DND-41 (cell line): ENCODE data around the gene C7orf33.

Source experiments
- ATAC-seq: fragments of 200-7000 bp; cut with Tn5 transposase; 3 replicates; pipeline ENCODE4 v1.9.1; 2021; ENCODE audit warnings: low read depth; ENCODE audit not compliant: insufficient read depth
- DNase-seq: peaks from one replicate; pipeline ENCODE4 v3.0.0-alpha.2; 2020
- H2AFZ ChIP-seq: 2 replicates; pipeline ENCODE4 v1.6.0; 2012; ENCODE audit warnings: low read depth, low read length
- H3K27ac ChIP-seq: 2 replicates; pipeline ENCODE4 v1.5.1; 2012; ENCODE audit warnings: low read length, inconsistent platforms
- H3K27me3 ChIP-seq: fragments of 200-600 bp; sonication (generic); 2 replicates; pipeline ENCODE4 v1.6.0; 2012; ENCODE audit warnings: low read length, mild to moderate bottlenecking, inconsistent platforms; ENCODE audit not compliant: insufficient read depth, poor library complexity
- H3K36me3 ChIP-seq: 2 replicates; pipeline ENCODE4 v1.5.1; 2012; ENCODE audit warnings: low read length, inconsistent platforms; ENCODE audit not compliant: insufficient read depth
- H3K4me1 ChIP-seq: 2 replicates; pipeline ENCODE4 v1.5.1; 2012; ENCODE audit warnings: mild to moderate bottlenecking, low read length; ENCODE audit not compliant: insufficient read depth
- H3K4me2 ChIP-seq: 2 replicates; pipeline ENCODE4 v1.6.0; 2012; ENCODE audit warnings: mild to moderate bottlenecking, moderate library complexity, low read length, inconsistent platforms; ENCODE audit not compliant: insufficient read depth
- H3K4me3 ChIP-seq, 2 experiments: fragments of 200-600 bp in 1 of 2; shearing (Covaris generic) in 1 of 2; 2 replicates each; pipeline ENCODE4 v1.5.1; 2012 to 2016; ENCODE audit warnings: inconsistent platforms in 2 of 2, low read length in 2 of 2, mild to moderate bottlenecking in 2 of 2, low read depth in 1 of 2, moderate library complexity in 1 of 2
- H3K79me2 ChIP-seq: 2 replicates; pipeline ENCODE4 v1.6.0; 2012; ENCODE audit warnings: low read length, inconsistent platforms; ENCODE audit not compliant: insufficient read depth
- H3K9ac ChIP-seq: 2 replicates; pipeline ENCODE4 v1.6.0; 2012; ENCODE audit warnings: low read depth, mild to moderate bottlenecking, inconsistent platforms, low read length, moderate library complexity
- H3K9me3 ChIP-seq: 2 replicates; pipeline ENCODE4 v1.5.1; 2012; ENCODE audit warnings: low read length, moderate library complexity, mild to moderate bottlenecking, inconsistent platforms; ENCODE audit not compliant: insufficient read depth, severe bottlenecking
- H4K20me1 ChIP-seq: 2 replicates; pipeline ENCODE4 v1.6.0; 2012; ENCODE audit warnings: low read length; ENCODE audit not compliant: insufficient read depth
- CTCF ChIP-seq: IDR thresholded peaks from 2 replicates; pipeline ENCODE4 v1.5.1; 2012; ENCODE audit warnings: borderline replicate concordance, low read length, moderate library complexity, mild to moderate bottlenecking; ENCODE audit not compliant: poor library complexity, severe bottlenecking; ENCODE audit errors: extremely low read depth
- EZH2 ChIP-seq: IDR thresholded peaks from 3 replicates; pipeline ENCODE4 v1.6.1; 2012; ENCODE audit warnings: borderline replicate concordance, low read depth, mild to moderate bottlenecking, moderate library complexity, low read length, inconsistent platforms; ENCODE audit not compliant: severe bottlenecking

The C7orf33 gene

DNA sequence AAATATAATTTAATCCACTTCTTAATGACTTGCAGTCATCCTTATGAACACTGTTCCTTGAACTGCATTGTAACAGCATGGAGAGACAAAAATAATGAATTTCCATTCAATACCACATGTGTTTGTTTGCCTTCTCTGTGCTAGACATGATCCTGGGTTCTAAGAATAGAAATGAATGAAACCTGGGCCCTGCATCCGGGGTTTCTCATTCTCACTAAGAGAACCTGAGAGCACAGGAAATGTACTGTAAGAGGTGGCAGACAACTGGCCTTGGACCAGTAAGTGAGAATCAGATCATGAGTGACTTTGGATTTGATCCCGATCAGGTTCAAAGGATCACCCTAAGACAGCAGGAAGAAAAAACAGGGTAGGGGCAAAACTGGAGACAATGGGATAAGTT lies 70.9 kb downstream of the C7orf33 start:
- H2AFZ ChIP-seq, result no peak overlapping the region
- H3K4me3 ChIP-seq, result no peak overlapping the region
- H3K4me2 ChIP-seq, result no peak overlapping the region
- no peak for TF ChIP-seq CTCF
- TF ChIP-seq EZH2, result no peak
- DNase-seq, result no peak
- no peaks in the 10 kb centered on the region for H3K4me1 ChIP-seq
- no peaks in the 10 kb centered on the region for H3K36me3 ChIP-seq
- no peaks in the 10 kb centered on the region for H3K79me2 ChIP-seq
- no peak overlapping the region for H3K27ac ChIP-seq
- H3K9me3 ChIP-seq, result no peaks in the 10 kb centered on the region
- ATAC-seq, result no peak
- no peaks in the 10 kb centered on the region for H4K20me1 ChIP-seq
- no peaks in the 10 kb centered on the region for H3K27me3 ChIP-seq
- H3K9ac ChIP-seq, result no peak overlapping the region

GRCh38 chr7:148662646-148663045 lies 72.1 kb downstream of the C7orf33 start:
- H3K4me2 ChIP-seq, result no peak overlapping the region
- DNase-seq, result no peak

GRCh38 chr7:148664324-148664723 lies 73.8 kb downstream of the C7orf33 start:
- no peak overlapping the region for H3K9ac ChIP-seq
- H4K20me1 ChIP-seq, result no peaks in the 10 kb centered on the region
- ATAC-seq (no peak), DNase-seq (no peak)
- no peaks in the 10 kb centered on the region for H3K79me2 ChIP-seq
- no peak overlapping the region for H2AFZ ChIP-seq
- no peak for TF ChIP-seq EZH2
- TF ChIP-seq CTCF, result no peak
- no peak overlapping the region for H3K4me2 ChIP-seq
- H3K27ac ChIP-seq, result no peak overlapping the region
- no peaks in the 10 kb centered on the region for H3K36me3 ChIP-seq
- H3K9me3 ChIP-seq, result no peaks in the 10 kb centered on the region
- H3K27me3 ChIP-seq, result no peaks in the 10 kb centered on the region
- no peaks in the 10 kb centered on the region for H3K4me1 ChIP-seq
- H3K4me3 ChIP-seq, result no peak overlapping the region

More at GRCh38 chr7:148662646-148663045, 72.1 kb downstream of the C7orf33 start:
- no peak overlapping the region for H3K27ac ChIP-seq
- ATAC-seq, result no peak
- no peaks in the 10 kb centered on the region for H3K9me3 ChIP-seq
- no peak overlapping the region for H2AFZ ChIP-seq
- H3K27me3 ChIP-seq, result no peaks in the 10 kb centered on the region
- TF ChIP-seq EZH2, result no peak
- TF ChIP-seq CTCF, result no peak
- no peak overlapping the region for H3K9ac ChIP-seq
- no peaks in the 10 kb centered on the region for H3K4me1 ChIP-seq
- H3K4me3 ChIP-seq, result no peak overlapping the region
- H3K36me3 ChIP-seq, result no peaks in the 10 kb centered on the region
- no peaks in the 10 kb centered on the region for H3K79me2 ChIP-seq
- no peaks in the 10 kb centered on the region for H4K20me1 ChIP-seq

DNA sequence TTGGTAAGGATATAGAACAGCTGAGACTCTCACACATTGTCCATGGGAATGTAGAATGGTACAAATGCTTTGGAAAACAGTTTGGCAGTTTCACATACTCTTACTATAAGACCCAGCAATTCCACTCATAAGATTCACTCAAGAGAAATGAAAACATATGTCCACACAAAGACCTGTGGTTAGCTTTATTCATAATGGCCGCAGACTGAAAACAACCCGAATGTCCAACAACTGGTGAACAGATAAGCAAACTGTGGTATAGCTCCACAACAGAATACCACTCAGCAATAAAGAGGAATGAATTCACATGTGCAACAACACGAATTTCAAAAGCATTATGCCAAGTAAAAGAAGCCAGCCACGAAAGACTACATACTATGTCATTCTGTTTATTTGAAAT lies 74.7 kb downstream of the C7orf33 start:
- Histone ChIP-seq H3K4me3 (no peak overlapping the region), H3K27me3 (no peaks in the 10 kb centered on the region), H3K4me1 (peaks cover 8% of the 10 kb centered on the region), H4K20me1 (no peaks in the 10 kb centered on the region), H3K79me2 (no peaks in the 10 kb centered on the region), H3K9ac (no peak overlapping the region), H3K9me3 (no peaks in the 10 kb centered on the region), H3K4me2 (no peak overlapping the region), H2AFZ (no peak overlapping the region), H3K27ac (no peak overlapping the region), H3K36me3 (no peaks in the 10 kb centered on the region)
- DNase-seq (no peak), ATAC-seq (no peak)
- TF ChIP-seq EZH2 (no peak), CTCF (no peak)
